K562 (cell line): ENCODE results near the gene XRCC5. TPM values are rescaled to one million over a fixed set of nuclear protein-coding genes. Genes with fewer than 3 reads are reported as not detected.

Experiments
- MAFF ChIP-seq: IDR thresholded peaks from 2 replicates; pipeline ENCODE4 v1.6.1; 2012; ENCODE audit warnings: low read length, improper control_type of control experiment
- polyA plus RNA-seq, 8 experiments: library from polyadenylated mRNA; depleted of rRNA in 4 of 8; stranded (reverse) in 5 of 8; unstranded in 3 of 8; fragments of >200 nt; fragmentation: Nextera tagmentation in 2 of 8; fragmentation: Illumina TruSeq in 1 of 8; extraction: Ambion mirVana in 2 of 8; extraction: Trizol in 1 of 8; gene quantifications; 2 replicates each; pipeline versions ENCODE4 v1.2.1 to v1.2.3, GENCODE V29; 2011 to 2014; ENCODE audit warnings: inconsistent platforms in 1 of 8, missing spikeins in 1 of 8
- total RNA-seq, 7 experiments: library from RNA; depleted of rRNA in 6 of 7; stranded (reverse); fragments of >200 nt in 6 of 7; fragmentation: Illumina TruSeq in 2 of 7; extraction: Trizol in 2 of 7; gene quantifications; 2 replicates each; pipeline versions ENCODE4 v1.2.1 to v1.2.3, GENCODE V29; 2011 to 2021; ENCODE audit warnings: low replicate concordance in 1 of 7
- TF ChIP-seq, protein P1 (sequence below): fragments of 450-650 bp; IDR thresholded peaks from 2 replicates; pipeline ENCODE4 v1.6.1; 2016; ENCODE audit warnings: mild to moderate bottlenecking, moderate library complexity

The XRCC5 gene
- total and polyA plus RNA-seq, 9 of the 15 experiments (the other 6 are each of a cell fraction or from before 2014, with no cell fraction given): 168 to 551 (median 297) TPM

DNA sequence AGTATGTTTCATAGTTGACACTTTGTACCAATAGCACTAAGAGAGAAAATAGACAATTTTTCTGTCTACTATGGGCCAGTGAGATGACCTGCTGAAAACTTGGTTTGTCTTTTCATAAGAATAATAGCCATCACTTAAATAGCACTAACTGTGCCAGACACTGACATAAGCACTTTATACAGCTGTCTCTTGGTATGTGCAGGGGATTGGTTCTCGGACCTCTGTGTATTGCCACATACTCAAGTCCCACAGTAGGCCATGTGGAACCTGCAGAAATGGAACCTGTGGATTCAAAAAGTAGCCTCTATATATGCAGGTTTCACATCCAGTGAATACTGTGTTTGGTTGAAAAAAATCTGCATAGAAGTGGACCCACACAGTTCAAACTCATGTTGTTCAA, 126.7 kb downstream of the XRCC5 start (continued):
- TF ChIP-seq, protein P1, sequence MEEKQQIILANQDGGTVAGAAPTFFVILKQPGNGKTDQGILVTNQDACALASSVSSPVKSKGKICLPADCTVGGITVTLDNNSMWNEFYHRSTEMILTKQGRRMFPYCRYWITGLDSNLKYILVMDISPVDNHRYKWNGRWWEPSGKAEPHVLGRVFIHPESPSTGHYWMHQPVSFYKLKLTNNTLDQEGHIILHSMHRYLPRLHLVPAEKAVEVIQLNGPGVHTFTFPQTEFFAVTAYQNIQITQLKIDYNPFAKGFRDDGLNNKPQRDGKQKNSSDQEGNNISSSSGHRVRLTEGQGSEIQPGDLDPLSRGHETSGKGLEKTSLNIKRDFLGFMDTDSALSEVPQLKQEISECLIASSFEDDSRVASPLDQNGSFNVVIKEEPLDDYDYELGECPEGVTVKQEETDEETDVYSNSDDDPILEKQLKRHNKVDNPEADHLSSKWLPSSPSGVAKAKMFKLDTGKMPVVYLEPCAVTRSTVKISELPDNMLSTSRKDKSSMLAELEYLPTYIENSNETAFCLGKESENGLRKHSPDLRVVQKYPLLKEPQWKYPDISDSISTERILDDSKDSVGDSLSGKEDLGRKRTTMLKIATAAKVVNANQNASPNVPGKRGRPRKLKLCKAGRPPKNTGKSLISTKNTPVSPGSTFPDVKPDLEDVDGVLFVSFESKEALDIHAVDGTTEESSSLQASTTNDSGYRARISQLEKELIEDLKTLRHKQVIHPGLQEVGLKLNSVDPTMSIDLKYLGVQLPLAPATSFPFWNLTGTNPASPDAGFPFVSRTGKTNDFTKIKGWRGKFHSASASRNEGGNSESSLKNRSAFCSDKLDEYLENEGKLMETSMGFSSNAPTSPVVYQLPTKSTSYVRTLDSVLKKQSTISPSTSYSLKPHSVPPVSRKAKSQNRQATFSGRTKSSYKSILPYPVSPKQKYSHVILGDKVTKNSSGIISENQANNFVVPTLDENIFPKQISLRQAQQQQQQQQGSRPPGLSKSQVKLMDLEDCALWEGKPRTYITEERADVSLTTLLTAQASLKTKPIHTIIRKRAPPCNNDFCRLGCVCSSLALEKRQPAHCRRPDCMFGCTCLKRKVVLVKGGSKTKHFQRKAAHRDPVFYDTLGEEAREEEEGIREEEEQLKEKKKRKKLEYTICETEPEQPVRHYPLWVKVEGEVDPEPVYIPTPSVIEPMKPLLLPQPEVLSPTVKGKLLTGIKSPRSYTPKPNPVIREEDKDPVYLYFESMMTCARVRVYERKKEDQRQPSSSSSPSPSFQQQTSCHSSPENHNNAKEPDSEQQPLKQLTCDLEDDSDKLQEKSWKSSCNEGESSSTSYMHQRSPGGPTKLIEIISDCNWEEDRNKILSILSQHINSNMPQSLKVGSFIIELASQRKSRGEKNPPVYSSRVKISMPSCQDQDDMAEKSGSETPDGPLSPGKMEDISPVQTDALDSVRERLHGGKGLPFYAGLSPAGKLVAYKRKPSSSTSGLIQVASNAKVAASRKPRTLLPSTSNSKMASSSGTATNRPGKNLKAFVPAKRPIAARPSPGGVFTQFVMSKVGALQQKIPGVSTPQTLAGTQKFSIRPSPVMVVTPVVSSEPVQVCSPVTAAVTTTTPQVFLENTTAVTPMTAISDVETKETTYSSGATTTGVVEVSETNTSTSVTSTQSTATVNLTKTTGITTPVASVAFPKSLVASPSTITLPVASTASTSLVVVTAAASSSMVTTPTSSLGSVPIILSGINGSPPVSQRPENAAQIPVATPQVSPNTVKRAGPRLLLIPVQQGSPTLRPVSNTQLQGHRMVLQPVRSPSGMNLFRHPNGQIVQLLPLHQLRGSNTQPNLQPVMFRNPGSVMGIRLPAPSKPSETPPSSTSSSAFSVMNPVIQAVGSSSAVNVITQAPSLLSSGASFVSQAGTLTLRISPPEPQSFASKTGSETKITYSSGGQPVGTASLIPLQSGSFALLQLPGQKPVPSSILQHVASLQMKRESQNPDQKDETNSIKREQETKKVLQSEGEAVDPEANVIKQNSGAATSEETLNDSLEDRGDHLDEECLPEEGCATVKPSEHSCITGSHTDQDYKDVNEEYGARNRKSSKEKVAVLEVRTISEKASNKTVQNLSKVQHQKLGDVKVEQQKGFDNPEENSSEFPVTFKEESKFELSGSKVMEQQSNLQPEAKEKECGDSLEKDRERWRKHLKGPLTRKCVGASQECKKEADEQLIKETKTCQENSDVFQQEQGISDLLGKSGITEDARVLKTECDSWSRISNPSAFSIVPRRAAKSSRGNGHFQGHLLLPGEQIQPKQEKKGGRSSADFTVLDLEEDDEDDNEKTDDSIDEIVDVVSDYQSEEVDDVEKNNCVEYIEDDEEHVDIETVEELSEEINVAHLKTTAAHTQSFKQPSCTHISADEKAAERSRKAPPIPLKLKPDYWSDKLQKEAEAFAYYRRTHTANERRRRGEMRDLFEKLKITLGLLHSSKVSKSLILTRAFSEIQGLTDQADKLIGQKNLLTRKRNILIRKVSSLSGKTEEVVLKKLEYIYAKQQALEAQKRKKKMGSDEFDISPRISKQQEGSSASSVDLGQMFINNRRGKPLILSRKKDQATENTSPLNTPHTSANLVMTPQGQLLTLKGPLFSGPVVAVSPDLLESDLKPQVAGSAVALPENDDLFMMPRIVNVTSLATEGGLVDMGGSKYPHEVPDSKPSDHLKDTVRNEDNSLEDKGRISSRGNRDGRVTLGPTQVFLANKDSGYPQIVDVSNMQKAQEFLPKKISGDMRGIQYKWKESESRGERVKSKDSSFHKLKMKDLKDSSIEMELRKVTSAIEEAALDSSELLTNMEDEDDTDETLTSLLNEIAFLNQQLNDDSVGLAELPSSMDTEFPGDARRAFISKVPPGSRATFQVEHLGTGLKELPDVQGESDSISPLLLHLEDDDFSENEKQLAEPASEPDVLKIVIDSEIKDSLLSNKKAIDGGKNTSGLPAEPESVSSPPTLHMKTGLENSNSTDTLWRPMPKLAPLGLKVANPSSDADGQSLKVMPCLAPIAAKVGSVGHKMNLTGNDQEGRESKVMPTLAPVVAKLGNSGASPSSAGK: no peak
- TF ChIP-seq MAFF: no peak
